OCI-LY1 (cell line): ENCODE measurements around the gene VPREB1.

ENCODE experiments used
- EZH2 ChIP-seq: fragments of 200-600 bp; sonication (generic), shearing (Covaris generic); IDR thresholded peaks from 2 replicates; pipeline ENCODE4 v1.8.0; 2017; ENCODE audit warnings: borderline replicate concordance, mixed run types, mild to moderate bottlenecking, antibody characterized with exemption, low read length, moderate library complexity, mixed read lengths
- TF ChIP-seq, protein P1 (sequence below): fragments of 200-600 bp; sonication (generic), shearing (Covaris generic); IDR thresholded peaks from 2 replicates; pipeline ENCODE4 v1.5.1; 2017; ENCODE audit warnings: mild to moderate bottlenecking, antibody characterized with exemption, low read length, moderate library complexity, mixed read lengths

DNA sequence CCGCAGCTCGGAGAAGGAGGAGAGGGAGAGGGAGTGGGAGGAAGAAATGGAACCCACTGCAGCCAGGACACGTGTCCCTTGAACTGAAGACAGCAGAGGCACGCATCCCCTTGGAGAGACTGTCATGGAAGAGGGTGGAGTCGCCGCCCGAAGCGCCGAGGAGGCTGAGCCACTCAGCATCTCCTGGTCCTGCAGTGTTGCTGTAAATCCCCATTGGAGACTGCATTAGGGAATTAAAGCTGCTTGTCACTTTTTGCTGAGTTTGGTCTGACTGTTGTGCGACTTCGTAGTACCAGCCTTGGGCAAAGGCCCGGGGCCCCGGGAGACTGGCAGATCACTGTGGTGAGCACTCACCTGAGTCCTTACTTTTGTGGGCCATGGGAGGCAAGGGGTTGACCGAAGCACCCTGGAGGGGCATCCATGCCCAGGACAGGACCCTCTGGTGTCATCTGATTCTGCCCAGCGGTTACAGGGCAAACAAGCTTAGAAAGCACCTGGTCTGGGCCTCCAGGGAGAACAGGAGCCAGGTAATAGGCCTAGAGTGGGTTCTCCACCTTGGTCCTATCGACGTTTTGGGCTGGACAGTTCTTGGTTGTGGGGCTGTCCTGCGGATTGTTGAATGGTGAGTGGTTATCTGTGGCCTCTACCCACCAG is 797 bp downstream of the VPREB1 start:
- TF ChIP-seq, protein P1, sequence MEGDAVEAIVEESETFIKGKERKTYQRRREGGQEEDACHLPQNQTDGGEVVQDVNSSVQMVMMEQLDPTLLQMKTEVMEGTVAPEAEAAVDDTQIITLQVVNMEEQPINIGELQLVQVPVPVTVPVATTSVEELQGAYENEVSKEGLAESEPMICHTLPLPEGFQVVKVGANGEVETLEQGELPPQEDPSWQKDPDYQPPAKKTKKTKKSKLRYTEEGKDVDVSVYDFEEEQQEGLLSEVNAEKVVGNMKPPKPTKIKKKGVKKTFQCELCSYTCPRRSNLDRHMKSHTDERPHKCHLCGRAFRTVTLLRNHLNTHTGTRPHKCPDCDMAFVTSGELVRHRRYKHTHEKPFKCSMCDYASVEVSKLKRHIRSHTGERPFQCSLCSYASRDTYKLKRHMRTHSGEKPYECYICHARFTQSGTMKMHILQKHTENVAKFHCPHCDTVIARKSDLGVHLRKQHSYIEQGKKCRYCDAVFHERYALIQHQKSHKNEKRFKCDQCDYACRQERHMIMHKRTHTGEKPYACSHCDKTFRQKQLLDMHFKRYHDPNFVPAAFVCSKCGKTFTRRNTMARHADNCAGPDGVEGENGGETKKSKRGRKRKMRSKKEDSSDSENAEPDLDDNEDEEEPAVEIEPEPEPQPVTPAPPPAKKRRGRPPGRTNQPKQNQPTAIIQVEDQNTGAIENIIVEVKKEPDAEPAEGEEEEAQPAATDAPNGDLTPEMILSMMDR = no peak
- TF ChIP-seq EZH2 = no peak
